Neural cell (in vitro differentiated cells): ENCODE data around the gene LFNG. TPM values are rescaled to one million over a fixed set of nuclear protein-coding genes. Genes with fewer than 3 reads are reported as not detected.

Source experiments
- H2AFZ ChIP-seq: fragments of 200-600, 300-800 bp; sonication (generic), shearing (Covaris generic); 2 replicates; pipeline ENCODE4 v1.6.0; 2014; ENCODE audit warnings: low read depth, mild to moderate bottlenecking, antibody characterized with exemption, low read length, moderate library complexity
- H3F3A ChIP-seq: fragments of 200-600 bp; shearing (Covaris generic); 2 replicates; pipeline ENCODE4 v1.6.1; 2016; ENCODE audit warnings: mild to moderate bottlenecking, moderate library complexity, mixed read lengths, antibody characterized with exemption, low read length; ENCODE audit not compliant: insufficient read depth, poor library complexity, severe bottlenecking
- H3K27ac ChIP-seq: fragments of 200-600, 300-800 bp; sonication (generic), shearing (Covaris generic); 2 replicates; pipeline ENCODE4 v1.5.1; 2014; ENCODE audit warnings: mild to moderate bottlenecking, low read length, moderate library complexity
- H3K27me3 ChIP-seq: fragments of 300-800, 200-600 bp; sonication (generic), shearing (Covaris generic); 2 replicates; pipeline ENCODE4 v1.6.0; 2014; ENCODE audit warnings: mild to moderate bottlenecking, low read depth, low read length, moderate library complexity; ENCODE audit not compliant: insufficient read depth
- H3K36me3 ChIP-seq: fragments of 300-800, 200-600 bp; sonication (generic), shearing (Covaris generic); 2 replicates; pipeline ENCODE4 v1.5.1; 2014; ENCODE audit warnings: mild to moderate bottlenecking, antibody characterized with exemption, low read length, moderate library complexity; ENCODE audit not compliant: insufficient read depth
- H3K4me2 ChIP-seq: fragments of 300-800, 200-600 bp; sonication (generic), shearing (Covaris generic); 2 replicates; pipeline ENCODE4 v1.6.0; 2014; ENCODE audit warnings: mild to moderate bottlenecking, low read length
- H3K4me3 ChIP-seq: fragments of 300-800, 200-600 bp; sonication (generic), shearing (Covaris generic); 2 replicates; pipeline ENCODE4 v1.5.1; 2014; ENCODE audit warnings: mild to moderate bottlenecking, low read length, moderate library complexity
- H3K79me2 ChIP-seq: fragments of 200-600 bp; shearing (Covaris generic); replicated peaks from 2 replicates; pipeline ENCODE4 v1.6.0; 2014; ENCODE audit warnings: mild to moderate bottlenecking, low read length, moderate library complexity; ENCODE audit not compliant: insufficient read depth
- H3K9ac ChIP-seq: fragments of 300-800, 200-600 bp; sonication (generic), shearing (Covaris generic); 2 replicates; pipeline ENCODE4 v1.6.1; 2016; ENCODE audit warnings: mild to moderate bottlenecking, low read length, mixed read lengths
- H3K9me2 ChIP-seq: fragments of 200-600 bp; shearing (Covaris generic); 2 replicates; pipeline ENCODE4 v1.6.1; 2016; ENCODE audit warnings: mild to moderate bottlenecking, low read length, mixed read lengths; ENCODE audit not compliant: insufficient read depth
- H3K9me3 ChIP-seq: fragments of 200-600, 300-800 bp; sonication (generic), shearing (Covaris generic); 2 replicates; pipeline ENCODE4 v1.6.1; 2016; ENCODE audit warnings: mild to moderate bottlenecking, mixed run types, low read length, moderate library complexity, mixed read lengths
- H4K20me1 ChIP-seq: fragments of 200-600 bp; shearing (Covaris generic); 2 replicates; pipeline ENCODE4 v1.6.1; 2016; ENCODE audit warnings: mild to moderate bottlenecking, mixed run types; ENCODE audit not compliant: insufficient read depth
- CTCF ChIP-seq: fragments of 450-650 bp; IDR thresholded peaks from 2 replicates; pipeline ENCODE4 v1.5.1; 2014; ENCODE audit warnings: antibody characterized with exemption, mild to moderate bottlenecking, moderate library complexity; ENCODE audit not compliant: poor library complexity, severe bottlenecking
- EP300 ChIP-seq: fragments of 450-650 bp; conservative IDR thresholded peaks from 2 replicates; pipeline ENCODE4 v1.6.1; 2014; ENCODE audit warnings: antibody characterized with exemption, mild to moderate bottlenecking, moderate library complexity; ENCODE audit not compliant: poor library complexity, severe bottlenecking
- EZH2 ChIP-seq: fragments of 200-600, 300-800 bp; shearing (Covaris generic), sonication (generic); IDR thresholded peaks from 2 replicates; pipeline ENCODE4 v1.6.1; 2014; ENCODE audit warnings: antibody characterized with exemption, low read length, borderline replicate concordance, mild to moderate bottlenecking; ENCODE audit not compliant: insufficient read depth, poor library complexity, severe bottlenecking
- MXI1 ChIP-seq: fragments of 450-650 bp; conservative IDR thresholded peaks from 2 replicates; pipeline ENCODE4 v1.6.1; 2014; ENCODE audit warnings: antibody characterized with exemption, mild to moderate bottlenecking; ENCODE audit not compliant: poor library complexity, severe bottlenecking
- POLR2AphosphoS5 ChIP-seq: IDR thresholded peaks from 2 replicates; pipeline ENCODE4 v1.6.1; 2012
- RAD21 ChIP-seq: fragments of 450-650 bp; conservative IDR thresholded peaks from 2 replicates; pipeline ENCODE4 v1.6.1; 2014; ENCODE audit warnings: antibody characterized with exemption, mild to moderate bottlenecking, moderate library complexity
- REST ChIP-seq: IDR thresholded peaks from 2 replicates; pipeline ENCODE4 v1.6.1; 2012; ENCODE audit warnings: borderline replicate concordance
- SMC3 ChIP-seq: fragments of 450-650 bp; conservative IDR thresholded peaks from 2 replicates; pipeline ENCODE4 v1.6.1; 2014; ENCODE audit warnings: antibody characterized with exemption, mild to moderate bottlenecking, moderate library complexity; ENCODE audit not compliant: poor library complexity
- TAF1 ChIP-seq: IDR thresholded peaks from 2 replicates; pipeline ENCODE4 v1.6.1; 2012; ENCODE audit warnings: low read depth
- polyA plus RNA-seq: library from polyadenylated mRNA; depleted of rRNA; stranded (reverse); fragments of >200 nt; gene quantifications from 2 replicates; pipeline ENCODE4 v1.2.3, GENCODE V29; 2014

LFNG gene
- polyA plus RNA-seq, 1 donor from 2014 or later = 0.30 TPM

- TF ChIP-seq MXI1 (no peak), RAD21 (no peak), POLR2AphosphoS5 (no peak), SMC3 (no peak), CTCF (no peak), EZH2 (no peak), REST (no peak), EP300 (no peak), TAF1 (no peak)
- Histone ChIP-seq H3K9me2 (no peaks in the 10 kb centered on the region), H3K27me3 (no peaks in the 10 kb centered on the region), H3K9me3 (no peaks in the 10 kb centered on the region), H3K36me3 (peaks cover 2% of the 10 kb centered on the region), H2AFZ (no peak overlapping the region), H3K27ac (no peak overlapping the region), H3F3A (no peaks in the 10 kb centered on the region), H3K4me2 (no peak overlapping the region), H3K79me2 (peaks cover 6% of the 10 kb centered on the region), H4K20me1 (no peaks in the 10 kb centered on the region), H3K4me3 (no peak overlapping the region), H3K9ac (no peak overlapping the region)
These were observed 49.1 kb downstream of the LFNG start for GRCh38 chr7:2568521-2569223.

GRCh38 chr7:2569421-2569820, 49.8 kb downstream of the LFNG start:
- Histone ChIP-seq H3K27ac (no peak overlapping the region), H3K9ac (no peak overlapping the region), H3K79me2 (peaks cover 6% of the 10 kb centered on the region), H4K20me1 (no peaks in the 10 kb centered on the region), H3K9me3 (no peaks in the 10 kb centered on the region), H3K27me3 (no peaks in the 10 kb centered on the region), H2AFZ (no peak overlapping the region), H3F3A (no peaks in the 10 kb centered on the region), H3K4me2 (no peak overlapping the region), H3K9me2 (no peaks in the 10 kb centered on the region), H3K36me3 (peaks cover 6% of the 10 kb centered on the region), H3K4me3 (no peak overlapping the region)
- TF ChIP-seq TAF1 = no peak
- TF ChIP-seq EP300 = no peak
- TF ChIP-seq MXI1 = no peak
- no peak for TF ChIP-seq POLR2AphosphoS5
- TF ChIP-seq EZH2 = no peak
- TF ChIP-seq CTCF = no peak
- TF ChIP-seq REST = no peak
- TF ChIP-seq RAD21 = no peak
- TF ChIP-seq SMC3 = no peak
